ENCODE data around the gene CCDC183.
"Not testable (repeated sequence)": the region's sequence is repeated elsewhere in the genome, so short reads cannot be mapped to it uniquely, and the experiment has no call there.

Gene CCDC183

DNA sequence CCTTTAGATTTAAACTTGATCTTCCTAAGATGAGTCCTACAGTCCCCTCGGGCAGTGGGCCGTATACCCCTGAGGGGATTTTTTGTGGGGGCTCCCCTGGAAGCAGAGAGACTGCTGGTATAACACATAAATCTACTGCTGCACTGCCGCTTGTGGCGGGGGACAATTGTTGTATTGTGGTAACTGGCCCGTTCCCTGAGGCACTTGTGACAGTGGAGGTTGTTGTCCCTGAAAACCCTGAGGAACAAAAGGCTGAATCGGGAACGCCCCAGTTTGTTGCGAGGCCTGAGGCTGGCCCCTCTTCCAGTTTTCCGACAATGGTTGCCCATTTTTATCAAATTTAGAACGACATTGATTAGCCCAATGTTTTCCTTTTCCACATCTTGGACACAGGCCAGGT is 9.7 kb upstream of the CCDC183 start:
- H3K4me3 ChIP-seq (ENCODE audit: low read depth, low read length): no peak overlapping the region
- no peak for DNase-seq (ENCODE audit: low read depth)
- TF ChIP-seq, protein P1, sequence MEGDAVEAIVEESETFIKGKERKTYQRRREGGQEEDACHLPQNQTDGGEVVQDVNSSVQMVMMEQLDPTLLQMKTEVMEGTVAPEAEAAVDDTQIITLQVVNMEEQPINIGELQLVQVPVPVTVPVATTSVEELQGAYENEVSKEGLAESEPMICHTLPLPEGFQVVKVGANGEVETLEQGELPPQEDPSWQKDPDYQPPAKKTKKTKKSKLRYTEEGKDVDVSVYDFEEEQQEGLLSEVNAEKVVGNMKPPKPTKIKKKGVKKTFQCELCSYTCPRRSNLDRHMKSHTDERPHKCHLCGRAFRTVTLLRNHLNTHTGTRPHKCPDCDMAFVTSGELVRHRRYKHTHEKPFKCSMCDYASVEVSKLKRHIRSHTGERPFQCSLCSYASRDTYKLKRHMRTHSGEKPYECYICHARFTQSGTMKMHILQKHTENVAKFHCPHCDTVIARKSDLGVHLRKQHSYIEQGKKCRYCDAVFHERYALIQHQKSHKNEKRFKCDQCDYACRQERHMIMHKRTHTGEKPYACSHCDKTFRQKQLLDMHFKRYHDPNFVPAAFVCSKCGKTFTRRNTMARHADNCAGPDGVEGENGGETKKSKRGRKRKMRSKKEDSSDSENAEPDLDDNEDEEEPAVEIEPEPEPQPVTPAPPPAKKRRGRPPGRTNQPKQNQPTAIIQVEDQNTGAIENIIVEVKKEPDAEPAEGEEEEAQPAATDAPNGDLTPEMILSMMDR (conservative IDR thresholded peaks at IDR 0.05; ENCODE audit: low read depth, low read length): no peak

DNA sequence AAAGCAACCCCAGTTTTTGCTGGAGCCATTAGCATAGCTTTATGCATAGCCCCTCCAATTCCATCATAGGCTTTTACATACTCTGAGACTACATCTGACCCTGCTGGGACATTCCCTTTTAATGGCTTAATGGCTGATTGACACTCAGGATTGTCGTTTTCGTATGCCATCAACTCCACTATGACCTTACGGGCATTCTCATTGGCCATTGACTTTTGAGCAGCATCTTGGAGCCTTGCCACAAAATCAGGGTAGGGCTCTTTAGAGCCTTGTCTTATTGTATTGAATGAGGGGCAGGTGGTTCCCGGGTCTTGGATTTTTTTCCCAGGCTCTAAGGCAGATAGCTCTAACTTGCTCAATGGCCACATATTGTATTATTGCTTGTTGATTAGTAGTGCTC is 9.2 kb upstream of the CCDC183 start:
- not testable (repeated sequence) for H3K4me3 ChIP-seq (ENCODE audit: low read depth, low read length); DNase-seq (ENCODE audit: low read depth)

DNA sequence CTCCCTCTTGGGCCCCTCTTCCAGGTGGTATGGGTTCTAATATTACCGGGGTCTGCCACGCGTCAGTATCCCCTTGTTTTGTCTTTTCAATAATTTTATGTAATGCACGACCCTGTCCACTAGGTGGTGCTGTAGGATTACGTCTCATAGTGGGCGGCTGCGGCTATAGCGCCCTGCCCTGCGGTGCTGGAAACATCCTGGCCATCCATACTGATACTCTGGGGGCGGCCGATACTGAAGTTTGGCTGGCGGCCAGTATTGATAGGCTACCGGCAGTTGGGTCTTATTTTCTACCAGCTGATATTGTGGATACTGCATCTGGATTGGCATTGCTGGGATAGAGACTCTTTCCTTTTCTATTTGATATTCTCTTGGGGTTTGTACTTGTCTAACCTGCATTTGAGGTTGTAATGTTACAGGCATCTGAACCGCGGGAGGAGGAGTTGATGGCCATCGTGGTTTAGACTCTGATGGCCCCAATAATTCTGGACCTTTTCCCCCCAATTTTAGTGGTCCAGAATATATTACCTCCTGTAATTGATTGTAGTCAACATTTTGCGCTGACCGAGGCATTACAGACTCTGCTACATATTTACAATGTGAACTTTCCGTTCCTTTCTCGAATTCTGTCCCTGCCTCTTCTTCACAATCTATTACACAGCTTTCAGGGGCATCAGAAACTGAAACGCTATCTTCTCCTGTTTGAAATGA is 8.3 kb upstream of the CCDC183 start:
- TF ChIP-seq, protein P1 (conservative IDR thresholded peaks at IDR 0.05; ENCODE audit: low read depth, low read length): peak; percentile 81
- peak overlapping the region; percentile 34 for H3K4me3 ChIP-seq (ENCODE audit: low read depth, low read length)
- DNase-seq (ENCODE audit: low read depth): peak; percentile 66

DNA sequence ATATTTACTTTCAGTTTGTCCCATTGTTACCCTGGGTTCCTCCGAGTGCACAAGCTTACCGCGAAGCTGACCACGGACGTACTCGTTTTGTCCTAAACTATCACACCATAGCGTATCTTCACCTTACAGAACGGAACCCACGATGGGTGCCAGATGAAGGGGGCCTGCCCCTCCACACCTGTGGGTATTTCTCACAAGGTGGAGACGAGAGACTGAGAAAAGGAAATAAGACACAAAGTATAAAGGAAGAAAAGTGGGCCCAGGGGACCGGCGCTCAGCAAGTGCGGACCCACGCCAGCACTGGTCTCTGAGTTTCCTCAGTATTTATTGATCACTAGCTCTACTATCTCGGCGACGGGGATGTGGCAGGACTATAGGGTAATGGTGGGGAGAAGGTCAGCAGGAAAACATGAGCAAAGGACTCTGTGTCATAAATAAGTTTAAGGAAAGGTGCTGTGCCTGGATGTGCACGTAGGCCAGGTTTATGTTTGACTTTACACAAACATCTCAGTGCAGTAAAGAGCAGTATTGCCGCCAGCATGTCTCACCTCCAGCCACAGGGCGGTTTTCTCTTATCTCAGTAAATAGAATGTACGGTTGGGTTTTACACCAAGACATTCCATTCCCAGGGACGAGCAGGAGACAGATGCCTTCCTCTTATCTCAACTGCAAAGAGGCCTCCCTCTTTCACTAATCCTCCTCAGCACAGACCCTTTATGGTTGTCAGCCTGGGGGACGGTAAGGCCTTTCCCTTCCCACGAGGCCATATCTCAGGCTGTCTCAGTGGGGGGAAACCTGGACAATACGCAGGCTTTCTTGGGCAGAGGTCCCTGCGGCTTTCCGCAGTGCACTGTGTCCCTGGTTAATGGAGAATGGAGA is 7.3 kb upstream of the CCDC183 start:
- peak overlapping the region; percentile 0 for H3K4me3 ChIP-seq (ENCODE audit: low read depth, low read length)
- DNase-seq (ENCODE audit: low read depth): not testable (repeated sequence)

DNA sequence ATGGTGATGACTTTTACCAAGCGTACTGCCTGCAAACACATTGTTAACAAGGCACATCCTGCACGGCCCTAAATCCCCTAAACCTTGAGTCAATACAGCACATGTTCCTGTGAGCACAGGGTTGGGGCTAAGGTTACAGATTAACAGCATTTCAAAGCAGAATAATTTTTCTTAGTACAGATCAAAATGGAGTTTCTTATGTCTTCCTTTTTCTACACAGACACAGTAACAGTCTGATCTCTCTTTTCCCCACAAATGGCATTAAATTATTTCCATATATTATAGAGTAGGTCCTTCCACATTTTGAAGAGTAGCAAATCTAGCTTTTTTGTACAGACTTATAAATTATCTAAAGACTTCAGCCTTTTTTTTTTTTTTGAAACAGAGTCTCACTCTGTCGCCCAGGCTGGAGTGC is 6.6 kb upstream of the CCDC183 start:
- H3K4me3 ChIP-seq (ENCODE audit: low read depth, low read length): no peak overlapping the region
- TF ChIP-seq, protein P1 (conservative IDR thresholded peaks at IDR 0.05; ENCODE audit: low read depth, low read length): no peak
- DNase-seq (ENCODE audit: low read depth): no peak

DNA sequence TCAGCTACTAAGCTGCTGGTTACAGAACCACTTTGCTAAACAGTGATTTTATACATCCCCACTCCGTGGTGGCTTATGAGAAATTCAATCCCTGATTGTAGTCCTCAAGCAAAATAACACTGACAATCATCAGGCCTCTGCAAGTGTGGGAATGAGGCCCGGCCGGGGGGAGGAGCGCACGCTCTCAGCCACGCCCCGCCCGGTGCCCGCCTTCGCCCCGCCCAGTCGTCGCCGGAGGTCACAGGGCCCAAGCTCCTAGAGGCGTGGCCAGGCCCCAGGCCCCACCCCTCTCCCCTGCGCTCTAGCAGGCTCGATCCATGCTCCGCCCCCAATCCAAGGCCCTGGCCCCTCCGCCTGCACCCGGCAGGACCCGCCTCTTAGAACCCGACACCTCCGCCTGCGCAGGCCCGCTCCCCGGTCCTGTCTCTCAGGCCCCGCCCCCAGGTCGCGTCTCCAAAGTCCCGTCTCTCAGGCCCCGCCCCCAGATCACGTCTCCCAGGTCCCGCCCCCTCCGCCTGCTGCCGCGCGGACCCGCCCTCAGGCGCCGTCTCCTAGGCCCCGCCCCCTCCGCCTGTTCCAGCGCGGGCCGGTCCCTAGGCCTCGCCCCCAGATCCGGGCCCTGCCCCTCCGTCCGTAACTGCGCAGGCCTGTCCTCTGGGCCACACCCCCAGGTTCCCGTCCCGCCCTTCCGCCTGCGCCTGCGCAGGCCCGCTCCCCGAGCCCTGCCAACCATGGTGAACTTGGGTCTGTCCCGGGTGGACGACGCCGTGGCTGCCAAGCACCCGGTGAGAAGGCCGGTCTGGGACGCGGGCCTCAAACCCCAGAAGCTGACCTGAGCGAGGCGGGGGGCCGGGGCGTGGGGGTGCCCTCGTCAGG is 5.3 kb upstream of the CCDC183 start, which contains the start of gene TMEM141:
Gene TMEM141 (plus strand): TSS at position 705 of the 876 bp plus-strand sequence. CDS start 27 bp downstream, at position 732.
- peak within 1 kb of the TSS; percentile 88 for H3K4me3 ChIP-seq (ENCODE audit: low read depth, low read length)
- TF ChIP-seq, protein P1 (conservative IDR thresholded peaks at IDR 0.05; ENCODE audit: low read depth, low read length): no peak
- peak; percentile 100 for DNase-seq (ENCODE audit: low read depth)

DNA sequence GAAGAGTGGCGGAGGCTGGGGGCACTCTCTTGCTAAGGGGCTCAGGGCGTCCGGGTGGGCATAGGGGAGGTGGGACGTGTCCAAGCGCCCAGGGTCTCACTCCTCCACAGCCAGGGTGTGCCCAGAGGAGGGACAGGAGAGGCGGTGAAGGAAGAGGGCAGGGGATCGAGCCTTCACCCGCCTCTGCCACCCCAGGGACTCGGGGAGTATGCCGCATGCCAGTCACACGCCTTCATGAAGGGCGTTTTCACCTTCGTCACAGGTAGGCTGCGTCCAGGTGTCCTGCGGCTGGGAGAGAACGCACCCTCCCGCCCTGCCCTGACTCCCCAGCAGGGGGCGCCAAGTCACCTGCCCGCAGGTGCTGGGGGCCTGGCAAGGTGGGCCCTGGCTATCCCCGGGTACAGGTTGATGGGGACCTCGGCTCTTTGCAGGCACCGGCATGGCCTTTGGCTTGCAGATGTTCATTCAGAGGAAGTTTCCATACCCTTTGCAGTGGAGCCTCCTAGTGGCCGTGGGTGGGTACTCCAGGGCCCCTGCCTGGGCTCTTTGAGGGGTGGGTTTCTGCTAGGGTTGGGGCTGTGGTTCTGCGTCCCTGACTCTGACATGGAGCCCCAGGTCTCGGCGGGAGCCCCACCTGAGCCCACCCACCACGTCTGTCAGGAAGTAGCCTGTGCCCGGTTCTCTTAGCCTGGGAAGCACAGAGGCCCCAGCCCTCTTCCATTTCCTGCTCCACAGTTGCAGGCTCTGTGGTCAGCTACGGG is 4.4 kb upstream of the CCDC183 start:
- peak overlapping the region; percentile 88 for H3K4me3 ChIP-seq (ENCODE audit: low read depth, low read length)
- DNase-seq (ENCODE audit: low read depth): no peak
- TF ChIP-seq, protein P1 (conservative IDR thresholded peaks at IDR 0.05; ENCODE audit: low read depth, low read length): peak; percentile 81
